H1 (cell line): ENCODE measurements around the gene ACOT11. TPM values are rescaled to one million over a fixed set of nuclear protein-coding genes. Genes with fewer than 3 reads are reported as not detected.

Experiments
- ATF2 ChIP-seq: IDR thresholded peaks from 2 replicates; pipeline ENCODE4 v1.6.1; 2012; ENCODE audit warnings: low read length, inconsistent platforms
- CHD2 ChIP-seq: IDR thresholded peaks from 2 replicates; pipeline ENCODE4 v1.6.1; 2012; ENCODE audit warnings: low read length, improper control_type of control experiment
- EP300 ChIP-seq, 2 experiments: IDR thresholded peaks; 1 replicate in 1 of 2; 2 replicates in 1 of 2; pipeline ENCODE4 v1.6.1; 2011 to 2012; ENCODE audit warnings: low read depth in 2 of 2, low read length in 2 of 2, mild to moderate bottlenecking in 2 of 2, borderline replicate concordance in 1 of 2, inconsistent platforms in 1 of 2, moderate library complexity in 1 of 2
- EZH2 ChIP-seq: fragments of 200-600 bp; sonication (generic); IDR thresholded peaks from 2 replicates; pipeline ENCODE4 v1.7.1; 2012; ENCODE audit warnings: low read depth, mild to moderate bottlenecking, moderate library complexity, low read length, inconsistent platforms; ENCODE audit not compliant: severe bottlenecking
- JUN ChIP-seq: IDR thresholded peaks from 2 replicates; pipeline ENCODE4 v1.6.1; 2011; ENCODE audit warnings: low read depth, mild to moderate bottlenecking, improper control_type of control experiment, low read length
- PHF8 ChIP-seq: fragments of 200-600 bp; sonication (generic); conservative IDR thresholded peaks from 2 replicates; pipeline ENCODE4 v1.7.1; 2012; ENCODE audit warnings: low read depth, mild to moderate bottlenecking, inconsistent platforms, low read length, moderate library complexity
- POLR2AphosphoS5 ChIP-seq: IDR thresholded peaks from 2 replicates; pipeline ENCODE4 v1.6.1; 2011; ENCODE audit warnings: low read depth, low read length
- polyA plus RNA-seq, 7 experiments: library from polyadenylated mRNA; depleted of rRNA in 3 of 7; stranded (reverse) in 5 of 7; unstranded in 2 of 7; fragments of >200 nt in 5 of 7; fragments of 200-250 nt in 2 of 7; gene quantifications; 1 replicate in 5 of 7; 2 replicates in 1 of 7; 4 replicates in 1 of 7; pipeline versions ENCODE4 v1.2.1 to v1.2.3, GENCODE V29; 2011 to 2013; ENCODE audit warnings: missing spikeins in 2 of 7, mixed read lengths in 2 of 7
- total RNA-seq: library from RNA; stranded (reverse); fragmentation: NEBNext Ultra II Directional; extraction: Animal tissue kit (Norgen Biotek cat#: 25700); gene quantifications from 2 replicates; pipeline ENCODE4 v1.2.1, GENCODE V29; 2021
- TF ChIP-seq, protein P1 (sequence below): fragments of 300-600 bp; sonication (generic); IDR thresholded peaks from 2 replicates; pipeline ENCODE4 v1.7.1; 2012; ENCODE audit warnings: low read length, moderate library complexity, mild to moderate bottlenecking, inconsistent platforms; ENCODE audit not compliant: insufficient replicate concordance

The ACOT11 gene
- total and polyA plus RNA-seq, 2 of the 8 experiments (the other 6 are each of a cell fraction or from before 2014, with no cell fraction given), result 3.8 to 4.5 TPM

DNA sequence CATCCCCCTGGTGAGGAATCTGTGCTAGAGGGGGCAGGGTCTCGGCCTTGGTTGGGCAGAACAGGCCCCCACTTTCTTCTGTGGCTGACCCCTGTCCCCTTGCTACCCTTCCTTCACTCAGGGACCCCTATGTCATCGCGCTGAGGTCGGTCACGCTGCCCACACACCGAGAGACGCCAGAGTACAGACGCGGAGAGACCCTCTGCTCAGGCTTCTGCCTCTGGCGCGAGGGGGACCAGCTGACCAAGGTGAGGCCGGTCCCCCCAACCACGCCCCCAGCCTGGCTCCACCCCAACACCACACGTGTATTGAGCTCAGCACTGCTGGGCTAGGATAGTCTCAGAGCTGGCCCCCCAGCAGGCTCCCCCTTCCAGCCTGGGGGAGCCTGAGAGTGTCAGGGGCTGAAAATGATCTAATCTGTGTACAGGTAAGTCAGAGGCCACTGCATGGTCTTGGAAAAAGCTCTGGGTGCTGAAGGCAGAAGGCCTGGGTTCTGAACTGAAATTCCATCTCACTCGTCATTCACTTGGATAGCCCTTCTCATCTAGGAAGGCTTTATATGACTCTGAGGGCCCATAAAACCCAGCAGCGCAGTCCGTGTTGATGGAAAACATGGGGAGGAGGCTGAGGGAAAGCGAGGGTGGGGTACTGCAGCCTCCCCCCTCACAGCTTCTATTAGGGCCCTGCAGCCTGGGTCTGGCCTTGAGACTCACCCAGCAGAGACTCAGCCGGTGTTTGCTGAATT, 60.0 kb downstream of the ACOT11 start (continued):
- TF ChIP-seq, protein P1, sequence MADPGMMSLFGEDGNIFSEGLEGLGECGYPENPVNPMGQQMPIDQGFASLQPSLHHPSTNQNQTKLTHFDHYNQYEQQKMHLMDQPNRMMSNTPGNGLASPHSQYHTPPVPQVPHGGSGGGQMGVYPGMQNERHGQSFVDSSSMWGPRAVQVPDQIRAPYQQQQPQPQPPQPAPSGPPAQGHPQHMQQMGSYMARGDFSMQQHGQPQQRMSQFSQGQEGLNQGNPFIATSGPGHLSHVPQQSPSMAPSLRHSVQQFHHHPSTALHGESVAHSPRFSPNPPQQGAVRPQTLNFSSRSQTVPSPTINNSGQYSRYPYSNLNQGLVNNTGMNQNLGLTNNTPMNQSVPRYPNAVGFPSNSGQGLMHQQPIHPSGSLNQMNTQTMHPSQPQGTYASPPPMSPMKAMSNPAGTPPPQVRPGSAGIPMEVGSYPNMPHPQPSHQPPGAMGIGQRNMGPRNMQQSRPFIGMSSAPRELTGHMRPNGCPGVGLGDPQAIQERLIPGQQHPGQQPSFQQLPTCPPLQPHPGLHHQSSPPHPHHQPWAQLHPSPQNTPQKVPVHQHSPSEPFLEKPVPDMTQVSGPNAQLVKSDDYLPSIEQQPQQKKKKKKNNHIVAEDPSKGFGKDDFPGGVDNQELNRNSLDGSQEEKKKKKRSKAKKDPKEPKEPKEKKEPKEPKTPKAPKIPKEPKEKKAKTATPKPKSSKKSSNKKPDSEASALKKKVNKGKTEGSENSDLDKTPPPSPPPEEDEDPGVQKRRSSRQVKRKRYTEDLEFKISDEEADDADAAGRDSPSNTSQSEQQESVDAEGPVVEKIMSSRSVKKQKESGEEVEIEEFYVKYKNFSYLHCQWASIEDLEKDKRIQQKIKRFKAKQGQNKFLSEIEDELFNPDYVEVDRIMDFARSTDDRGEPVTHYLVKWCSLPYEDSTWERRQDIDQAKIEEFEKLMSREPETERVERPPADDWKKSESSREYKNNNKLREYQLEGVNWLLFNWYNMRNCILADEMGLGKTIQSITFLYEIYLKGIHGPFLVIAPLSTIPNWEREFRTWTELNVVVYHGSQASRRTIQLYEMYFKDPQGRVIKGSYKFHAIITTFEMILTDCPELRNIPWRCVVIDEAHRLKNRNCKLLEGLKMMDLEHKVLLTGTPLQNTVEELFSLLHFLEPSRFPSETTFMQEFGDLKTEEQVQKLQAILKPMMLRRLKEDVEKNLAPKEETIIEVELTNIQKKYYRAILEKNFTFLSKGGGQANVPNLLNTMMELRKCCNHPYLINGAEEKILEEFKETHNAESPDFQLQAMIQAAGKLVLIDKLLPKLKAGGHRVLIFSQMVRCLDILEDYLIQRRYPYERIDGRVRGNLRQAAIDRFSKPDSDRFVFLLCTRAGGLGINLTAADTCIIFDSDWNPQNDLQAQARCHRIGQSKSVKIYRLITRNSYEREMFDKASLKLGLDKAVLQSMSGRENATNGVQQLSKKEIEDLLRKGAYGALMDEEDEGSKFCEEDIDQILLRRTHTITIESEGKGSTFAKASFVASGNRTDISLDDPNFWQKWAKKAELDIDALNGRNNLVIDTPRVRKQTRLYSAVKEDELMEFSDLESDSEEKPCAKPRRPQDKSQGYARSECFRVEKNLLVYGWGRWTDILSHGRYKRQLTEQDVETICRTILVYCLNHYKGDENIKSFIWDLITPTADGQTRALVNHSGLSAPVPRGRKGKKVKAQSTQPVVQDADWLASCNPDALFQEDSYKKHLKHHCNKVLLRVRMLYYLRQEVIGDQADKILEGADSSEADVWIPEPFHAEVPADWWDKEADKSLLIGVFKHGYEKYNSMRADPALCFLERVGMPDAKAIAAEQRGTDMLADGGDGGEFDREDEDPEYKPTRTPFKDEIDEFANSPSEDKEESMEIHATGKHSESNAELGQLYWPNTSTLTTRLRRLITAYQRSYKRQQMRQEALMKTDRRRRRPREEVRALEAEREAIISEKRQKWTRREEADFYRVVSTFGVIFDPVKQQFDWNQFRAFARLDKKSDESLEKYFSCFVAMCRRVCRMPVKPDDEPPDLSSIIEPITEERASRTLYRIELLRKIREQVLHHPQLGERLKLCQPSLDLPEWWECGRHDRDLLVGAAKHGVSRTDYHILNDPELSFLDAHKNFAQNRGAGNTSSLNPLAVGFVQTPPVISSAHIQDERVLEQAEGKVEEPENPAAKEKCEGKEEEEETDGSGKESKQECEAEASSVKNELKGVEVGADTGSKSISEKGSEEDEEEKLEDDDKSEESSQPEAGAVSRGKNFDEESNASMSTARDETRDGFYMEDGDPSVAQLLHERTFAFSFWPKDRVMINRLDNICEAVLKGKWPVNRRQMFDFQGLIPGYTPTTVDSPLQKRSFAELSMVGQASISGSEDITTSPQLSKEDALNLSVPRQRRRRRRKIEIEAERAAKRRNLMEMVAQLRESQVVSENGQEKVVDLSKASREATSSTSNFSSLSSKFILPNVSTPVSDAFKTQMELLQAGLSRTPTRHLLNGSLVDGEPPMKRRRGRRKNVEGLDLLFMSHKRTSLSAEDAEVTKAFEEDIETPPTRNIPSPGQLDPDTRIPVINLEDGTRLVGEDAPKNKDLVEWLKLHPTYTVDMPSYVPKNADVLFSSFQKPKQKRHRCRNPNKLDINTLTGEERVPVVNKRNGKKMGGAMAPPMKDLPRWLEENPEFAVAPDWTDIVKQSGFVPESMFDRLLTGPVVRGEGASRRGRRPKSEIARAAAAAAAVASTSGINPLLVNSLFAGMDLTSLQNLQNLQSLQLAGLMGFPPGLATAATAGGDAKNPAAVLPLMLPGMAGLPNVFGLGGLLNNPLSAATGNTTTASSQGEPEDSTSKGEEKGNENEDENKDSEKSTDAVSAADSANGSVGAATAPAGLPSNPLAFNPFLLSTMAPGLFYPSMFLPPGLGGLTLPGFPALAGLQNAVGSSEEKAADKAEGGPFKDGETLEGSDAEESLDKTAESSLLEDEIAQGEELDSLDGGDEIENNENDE, result no peak
- no peak for TF ChIP-seq PHF8
- TF ChIP-seq EZH2, result no peak
- TF ChIP-seq JUN, result no peak
- no peak for TF ChIP-seq EP300 (IDR thresholded peaks at IDR 0.05; ENCODE audit: borderline replicate concordance in 1 of 2, low read depth in 2 of 2, low read length in 2 of 2)
- no peak for TF ChIP-seq ATF2
- TF ChIP-seq POLR2AphosphoS5, result no peak
- TF ChIP-seq CHD2, result no peak
